ENCODE results near the gene TCHHL1.

Gene TCHHL1

GRCh38 chr1:152036267-152037216, 52.3 kb downstream of the TCHHL1 start, which contains the start of gene S100A11:
S100A11 (minus strand) TSS chr1:152037004; CDS start chr1:152036915, 89 bp downstream.
- DNase-seq: no peak

DNA sequence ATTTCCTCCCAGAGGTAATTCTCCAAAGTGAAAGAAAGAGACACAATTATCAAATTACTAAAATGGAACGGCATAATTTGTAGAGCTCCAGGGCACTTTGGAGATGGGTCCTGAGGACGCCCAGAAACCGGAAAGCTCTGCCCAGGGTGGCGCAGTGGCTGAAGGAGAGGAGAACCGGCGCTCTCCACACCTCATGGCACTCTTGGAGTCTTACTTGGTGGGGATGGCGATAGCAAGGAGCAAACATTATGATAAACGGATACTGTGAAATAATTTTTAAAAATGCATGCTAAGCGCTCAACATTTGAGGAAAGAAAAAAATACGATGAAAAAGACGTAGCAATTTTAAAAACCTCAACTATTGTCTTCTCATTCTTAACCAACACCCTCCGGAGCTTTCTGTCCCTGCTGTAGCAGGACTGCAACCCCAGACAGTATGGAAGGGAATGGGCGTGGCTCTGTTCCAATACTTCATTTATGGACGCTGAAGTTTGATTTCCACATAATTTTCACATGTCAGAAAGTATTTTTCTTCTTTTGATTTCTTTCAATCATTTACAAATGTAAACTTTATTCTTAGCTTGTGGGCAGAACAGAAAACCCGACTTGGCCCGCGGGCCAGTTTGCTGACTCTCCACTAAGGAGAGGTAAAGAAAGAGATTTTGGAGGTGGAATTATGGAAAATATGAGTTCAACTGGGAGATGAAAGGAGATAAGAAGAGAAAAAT, 53.2 kb downstream of the TCHHL1 start:
- DNase-seq: no peak

- no peak for DNase-seq
Observed at GRCh38 chr1:152034654-152035538, 54.0 kb downstream of the TCHHL1 start.

- no peak for DNase-seq
Observed at GRCh38 chr1:152034324-152034653, 54.6 kb downstream of the TCHHL1 start.
